Endodermal cell (in vitro differentiated cells): ENCODE measurements around the gene PWWP2B. TPM values are rescaled to one million over a fixed set of nuclear protein-coding genes. Genes with fewer than 3 reads are reported as not detected.
"Not testable (repeated sequence)": the region's sequence is repeated elsewhere in the genome, so short reads cannot be mapped to it uniquely, and the experiment has no call there.

Experiments
- DNase-seq: peaks from one replicate; pipeline ENCODE4 v3.0.0-alpha.2; 2017
- H3K27ac ChIP-seq: 2 replicates; pipeline ENCODE4 v1.5.1; 2013; ENCODE audit warnings: mild to moderate bottlenecking, low read depth, low read length, moderate library complexity
- H3K27me3 ChIP-seq: 2 replicates; pipeline ENCODE4 v1.6.1; 2013; ENCODE audit warnings: mild to moderate bottlenecking, low read length, moderate library complexity; ENCODE audit not compliant: insufficient read depth, control insufficient read depth, poor library complexity, severe bottlenecking
- H3K36me3 ChIP-seq: 2 replicates; pipeline ENCODE4 v1.7.0; 2013; ENCODE audit warnings: mild to moderate bottlenecking, low read length, moderate library complexity; ENCODE audit not compliant: control insufficient read depth, insufficient read depth
- H3K4me1 ChIP-seq: one replicate; pipeline ENCODE4 v1.7.0; 2013; ENCODE audit warnings: low read length; ENCODE audit not compliant: control insufficient read depth, insufficient read depth
- H3K4me3 ChIP-seq: 2 replicates; pipeline ENCODE4 v1.5.1; 2013; ENCODE audit warnings: mild to moderate bottlenecking, low read length, moderate library complexity
- H3K9ac ChIP-seq: 2 replicates; pipeline ENCODE4 v1.6.1; 2013; ENCODE audit warnings: mild to moderate bottlenecking, low read length, moderate library complexity; ENCODE audit not compliant: poor library complexity, severe bottlenecking; ENCODE audit errors: extremely low read depth
- H3K9me3 ChIP-seq: 2 replicates; pipeline ENCODE4 v1.6.1; 2013; ENCODE audit warnings: mild to moderate bottlenecking, low read length, moderate library complexity; ENCODE audit not compliant: control insufficient read depth
- H3K27ac Mint-ChIP-seq: 2 replicates; pipeline ENCODE4 v1.8.0; 2020; ENCODE audit warnings: mixed read lengths
- H3K27me3 Mint-ChIP-seq: 2 replicates; pipeline ENCODE4 v1.8.0; 2021; ENCODE audit warnings: mild to moderate bottlenecking, mixed read lengths; ENCODE audit not compliant: insufficient read depth
- H3K36me3 Mint-ChIP-seq: 2 replicates; pipeline ENCODE4 v1.8.0; 2020; ENCODE audit warnings: low read depth, mixed read lengths
- H3K4me1 Mint-ChIP-seq: 2 replicates; pipeline ENCODE4 v1.8.0; 2020; ENCODE audit warnings: mixed read lengths
- H3K4me3 Mint-ChIP-seq: 2 replicates; pipeline ENCODE4 v1.8.0; 2020; ENCODE audit warnings: mild to moderate bottlenecking, moderate library complexity, mixed read lengths
- H3K9me3 Mint-ChIP-seq: 2 replicates; pipeline ENCODE4 v1.8.0; 2020; ENCODE audit warnings: mild to moderate bottlenecking, mixed read lengths
- CTCF ChIP-seq: fragments of 200-600 bp; sonication (generic); conservative IDR thresholded peaks from 2 replicates; pipeline ENCODE4 v1.5.0; 2021; ENCODE audit warnings: antibody characterized with exemption, mild to moderate bottlenecking
- WGBS, 2 experiments: methylation state at CpG; one replicate each; pipeline versions ENCODE4 v1.1.5 to v1.1.7; 2013; ENCODE audit warnings: missing lambda C conversion rate in 2 of 2, mixed read lengths in 1 of 2; ENCODE audit not compliant: insufficient coverage in 1 of 2, insufficient read length in 1 of 2; 5-methylcytosine and 5-hydroxymethylcytosine counted together
- total RNA-seq, 2 donors: library from RNA; stranded (reverse); fragmentation: NEBNext Ultra II Directional in 1 of 2; extraction: Animal tissue kit (Norgen Biotek cat#: 25700) in 1 of 2; gene quantifications; 2 replicates in 1 of 2; 3 replicates in 1 of 2; pipeline ENCODE4 v1.2.1, GENCODE V29; 2021

PWWP2B gene
- total RNA-seq, 2 donors from 2014 or later, result 11.4 to 13.9 TPM

- H3K4me3 Mint-ChIP-seq, result no peak overlapping the region
- no peak for DNase-seq
- no peak for TF ChIP-seq CTCF
- no peaks in the 10 kb centered on the region for H3K9me3 Mint-ChIP-seq
- H3K36me3 Mint-ChIP-seq, result no peaks in the 10 kb centered on the region
- Histone ChIP-seq H3K4me3 (no peak overlapping the region), H3K9ac (no peak overlapping the region), H3K36me3 (no peaks in the 10 kb centered on the region), H3K4me1 (no peaks in the 10 kb centered on the region), H3K27me3 (no peaks in the 10 kb centered on the region), H3K27ac (no peak overlapping the region), H3K9me3 (no peaks in the 10 kb centered on the region)
- H3K4me1 Mint-ChIP-seq, result no peaks in the 10 kb centered on the region
- 91% methylated on average over 9 of the region's 9 CpGs; no CpG with 5 or more reads in 1 of the 2 experiments for whole genome bisulfite sequencing, 2 experiments
- no peaks in the 10 kb centered on the region for H3K27me3 Mint-ChIP-seq
- no peak overlapping the region for H3K27ac Mint-ChIP-seq
Observed at GRCh38 chr10:132386419-132386831, 10.6 kb upstream of the PWWP2B start.

GRCh38 chr10:132386896-132387295 lies 10.1 kb upstream of the PWWP2B start:
- H3K4me3 Mint-ChIP-seq, H3K4me3 ChIP-seq, H3K27me3 ChIP-seq, H3K9ac ChIP-seq, H3K27me3 Mint-ChIP-seq, H3K36me3 Mint-ChIP-seq, H3K4me1 Mint-ChIP-seq, H3K36me3 ChIP-seq, DNase-seq, H3K9me3 ChIP-seq, H3K9me3 Mint-ChIP-seq, H3K4me1 ChIP-seq, H3K27ac Mint-ChIP-seq, H3K27ac ChIP-seq: not testable (repeated sequence)
- WGBS, 2 experiments, result 89% methylated on average over 1 of the region's 1 CpG; no CpG with 5 or more reads in 1 of the 2 experiments

- Mint-ChIP-seq H3K27me3 (no peaks in the 10 kb centered on the region), H3K9me3 (no peaks in the 10 kb centered on the region), H3K27ac (peak overlapping the region; percentile 79), H3K4me1 (no peaks in the 10 kb centered on the region), H3K36me3 (no peaks in the 10 kb centered on the region), H3K4me3 (peak overlapping the region; percentile 38)
- Histone ChIP-seq H3K9ac (no peak overlapping the region), H3K36me3 (no peaks in the 10 kb centered on the region), H3K4me3 (no peak overlapping the region), H3K9me3 (no peaks in the 10 kb centered on the region), H3K27ac (no peak overlapping the region), H3K4me1 (no peaks in the 10 kb centered on the region), H3K27me3 (no peaks in the 10 kb centered on the region)
- peak; percentile 76 for TF ChIP-seq CTCF
- WGBS, 2 experiments, result 13 to 32% methylated on average over 5 to 25 of the region's 26 CpGs
- DNase-seq, result peak; percentile 94
Observed at GRCh38 chr10:132387764-132388210, 9.2 kb upstream of the PWWP2B start.

- Histone ChIP-seq H3K9me3 (no peaks in the 10 kb centered on the region), H3K27ac (no peak overlapping the region), H3K4me1 (no peaks in the 10 kb centered on the region), H3K4me3 (no peak overlapping the region), H3K27me3 (no peaks in the 10 kb centered on the region), H3K9ac (no peak overlapping the region), H3K36me3 (no peaks in the 10 kb centered on the region)
- DNase-seq, result peak; percentile 79
- H3K4me1 Mint-ChIP-seq, result no peaks in the 10 kb centered on the region
- H3K27me3 Mint-ChIP-seq, result no peaks in the 10 kb centered on the region
- WGBS, 2 experiments, result 78 to 84% methylated on average over 15 to 22 of the region's 22 CpGs
- TF ChIP-seq CTCF, result no peak
- no peaks in the 10 kb centered on the region for H3K9me3 Mint-ChIP-seq
- no peak overlapping the region for H3K4me3 Mint-ChIP-seq
- no peaks in the 10 kb centered on the region for H3K36me3 Mint-ChIP-seq
- H3K27ac Mint-ChIP-seq, result no peak overlapping the region
Observed at GRCh38 chr10:132388891-132389432, 8.0 kb upstream of the PWWP2B start.
